Choroid plexus epithelial cell (primary cell): ENCODE results near the gene DOLK.
A peak's percentile ranks its signal among the peaks of the same experiment; 100 is the strongest.

Source experiments
- DNase-seq: peaks from one replicate; pipeline ENCODE4 v3.0.0-alpha.2; 2010; ENCODE audit warnings: low read depth
- H3K4me3 ChIP-seq: 2 replicates; pipeline ENCODE4 v1.5.1; 2011; ENCODE audit warnings: low read depth, mild to moderate bottlenecking, control low read depth, low read length, moderate library complexity
- TF ChIP-seq, protein P1 (sequence below): conservative IDR thresholded peaks from 2 replicates; pipeline ENCODE4 v1.5.1; 2011; ENCODE audit warnings: low read depth, mild to moderate bottlenecking, control low read depth, inconsistent platforms, low read length, moderate library complexity

The DOLK gene

DNA sequence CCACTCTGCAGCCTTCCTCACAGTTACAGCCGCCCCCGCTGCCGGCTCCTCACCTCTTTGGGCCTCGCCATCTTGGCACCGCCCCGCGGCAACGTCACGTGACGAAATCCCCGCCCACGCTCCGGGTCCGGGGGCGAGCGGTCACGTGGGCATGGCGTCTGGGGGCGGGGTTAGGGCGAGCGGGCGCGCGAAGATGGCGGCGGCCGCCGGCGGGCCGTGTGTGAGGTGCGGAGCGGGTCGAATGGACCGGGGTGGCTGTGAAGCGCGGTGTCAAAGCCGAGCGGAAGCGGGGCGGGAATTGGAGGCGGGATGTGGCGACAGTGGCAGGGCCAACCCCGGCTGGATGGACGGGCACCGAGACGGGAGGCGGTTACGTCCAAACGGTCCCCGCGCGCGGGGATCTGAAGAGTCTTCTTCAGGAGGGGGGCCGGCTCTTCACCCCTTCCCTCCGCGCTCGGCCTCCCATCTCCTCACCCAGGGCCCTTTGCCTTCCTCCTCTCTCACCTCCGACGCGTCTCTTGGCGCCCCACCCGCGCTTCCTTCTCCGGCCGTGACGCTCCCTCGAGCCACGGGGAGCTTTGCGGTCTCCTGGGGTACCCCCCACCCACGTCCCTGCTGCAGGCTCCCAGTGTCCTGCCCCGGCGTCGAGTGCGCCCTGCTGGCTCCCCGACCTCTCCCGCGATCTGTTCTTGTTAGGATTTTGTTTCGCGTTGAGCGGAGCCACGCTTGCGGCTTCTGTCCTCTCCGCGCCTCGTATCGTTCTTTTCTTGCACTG, at the start of gene DOLK, which contains the start of gene NUP188:
DOLK (minus strand) TSS at position 77 of the 775 bp plus-strand sequence. CDS start 300 bp downstream, outside the sequence.
NUP188 (plus strand) TSS at position 173 of the 775 bp plus-strand sequence; CDS start at position 194, 21 bp downstream.
- peak; percentile 91 for DNase-seq
- TF ChIP-seq, protein P1, sequence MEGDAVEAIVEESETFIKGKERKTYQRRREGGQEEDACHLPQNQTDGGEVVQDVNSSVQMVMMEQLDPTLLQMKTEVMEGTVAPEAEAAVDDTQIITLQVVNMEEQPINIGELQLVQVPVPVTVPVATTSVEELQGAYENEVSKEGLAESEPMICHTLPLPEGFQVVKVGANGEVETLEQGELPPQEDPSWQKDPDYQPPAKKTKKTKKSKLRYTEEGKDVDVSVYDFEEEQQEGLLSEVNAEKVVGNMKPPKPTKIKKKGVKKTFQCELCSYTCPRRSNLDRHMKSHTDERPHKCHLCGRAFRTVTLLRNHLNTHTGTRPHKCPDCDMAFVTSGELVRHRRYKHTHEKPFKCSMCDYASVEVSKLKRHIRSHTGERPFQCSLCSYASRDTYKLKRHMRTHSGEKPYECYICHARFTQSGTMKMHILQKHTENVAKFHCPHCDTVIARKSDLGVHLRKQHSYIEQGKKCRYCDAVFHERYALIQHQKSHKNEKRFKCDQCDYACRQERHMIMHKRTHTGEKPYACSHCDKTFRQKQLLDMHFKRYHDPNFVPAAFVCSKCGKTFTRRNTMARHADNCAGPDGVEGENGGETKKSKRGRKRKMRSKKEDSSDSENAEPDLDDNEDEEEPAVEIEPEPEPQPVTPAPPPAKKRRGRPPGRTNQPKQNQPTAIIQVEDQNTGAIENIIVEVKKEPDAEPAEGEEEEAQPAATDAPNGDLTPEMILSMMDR, result no peak
- H3K4me3 ChIP-seq, result peak within 1 kb of the TSS; percentile 94

DNA sequence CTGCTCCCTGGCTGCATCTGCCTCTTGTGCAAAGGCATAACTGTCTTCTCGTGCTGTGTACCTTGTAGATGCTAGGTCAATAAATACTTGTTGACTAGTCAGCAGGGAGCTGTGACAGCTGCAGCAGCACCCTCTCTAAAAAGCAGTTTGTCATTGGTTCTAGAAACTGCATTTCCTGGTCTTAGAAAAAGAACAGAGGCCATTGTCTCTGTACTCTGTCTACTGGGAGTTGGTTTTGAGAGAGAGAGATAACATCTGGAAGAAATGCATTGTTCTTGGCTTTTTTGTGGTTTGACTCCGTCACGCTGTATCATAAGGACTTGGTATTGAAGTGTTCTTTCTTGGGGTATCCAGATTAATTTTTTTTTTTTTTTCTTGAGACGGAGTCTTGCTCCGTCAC, 48.4 kb upstream of the DOLK start:
- DNase-seq, result no peak
- TF ChIP-seq, protein P1, result no peak
- H3K4me3 ChIP-seq, result no peak overlapping the region

DNA sequence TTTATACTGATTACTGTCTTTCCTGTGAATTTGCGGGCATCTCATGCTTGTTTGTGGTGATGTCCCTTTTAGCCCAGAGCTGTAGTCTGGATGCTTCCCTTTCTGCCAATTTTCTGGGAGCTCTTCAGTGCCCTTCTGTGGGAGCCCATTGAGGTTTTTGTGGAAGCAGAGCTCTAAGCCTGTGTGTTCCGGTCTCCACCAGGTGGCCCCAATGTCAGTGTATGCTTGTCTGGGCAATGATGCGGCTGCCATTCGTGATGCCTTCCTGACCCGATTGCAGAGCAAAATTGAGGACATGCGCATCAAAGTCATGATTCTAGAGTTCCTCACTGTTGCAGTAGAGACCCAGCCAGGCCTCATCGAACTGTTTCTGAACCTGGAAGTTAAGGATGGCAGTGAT, 45.6 kb upstream of the DOLK start:
- TF ChIP-seq, protein P1, result peak; percentile 57
- no peak overlapping the region for H3K4me3 ChIP-seq
- peak; percentile 43 for DNase-seq

DNA sequence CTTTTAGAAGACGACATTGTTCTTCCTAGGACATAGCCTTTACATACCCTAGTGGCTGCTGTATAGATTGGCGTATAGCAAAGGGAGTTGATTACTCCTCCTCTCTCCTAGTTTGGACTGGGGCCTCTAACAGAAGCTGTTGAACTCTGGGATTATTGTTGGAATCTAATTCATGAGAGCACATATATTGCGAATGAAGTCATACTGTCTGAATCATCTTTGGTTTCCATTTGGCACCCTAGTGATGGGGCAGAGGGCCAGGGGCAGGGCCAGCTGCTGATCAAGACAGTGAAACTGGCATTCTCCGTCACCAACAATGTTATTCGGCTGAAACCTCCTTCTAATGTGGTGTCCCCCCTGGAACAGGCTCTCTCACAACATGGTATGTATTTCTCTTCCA, 40.4 kb upstream of the DOLK start:
- no peak overlapping the region for H3K4me3 ChIP-seq
- TF ChIP-seq, protein P1, result no peak
- peak; percentile 74 for DNase-seq

DNA sequence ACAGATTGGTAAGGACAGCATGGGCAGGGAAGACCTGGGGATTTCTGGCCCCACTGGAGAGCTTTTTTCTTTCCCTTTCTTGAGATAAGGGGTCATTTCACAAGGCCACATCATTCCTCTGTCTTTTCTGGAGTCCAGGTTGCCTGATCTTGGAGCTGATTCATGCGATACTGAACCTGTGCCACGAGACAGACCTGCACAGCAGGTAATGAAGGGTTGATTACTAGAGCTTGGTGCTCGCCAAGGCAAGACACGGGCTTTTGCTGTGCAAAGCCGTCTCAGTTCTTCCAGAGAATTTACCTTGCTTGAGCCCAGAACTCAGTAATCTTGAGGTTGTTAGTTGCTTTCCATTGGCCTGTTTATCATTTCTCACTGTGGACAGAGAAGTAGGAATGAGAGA, 39.3 kb upstream of the DOLK start:
- no peak overlapping the region for H3K4me3 ChIP-seq
- TF ChIP-seq, protein P1, result no peak
- DNase-seq, result no peak

DNA sequence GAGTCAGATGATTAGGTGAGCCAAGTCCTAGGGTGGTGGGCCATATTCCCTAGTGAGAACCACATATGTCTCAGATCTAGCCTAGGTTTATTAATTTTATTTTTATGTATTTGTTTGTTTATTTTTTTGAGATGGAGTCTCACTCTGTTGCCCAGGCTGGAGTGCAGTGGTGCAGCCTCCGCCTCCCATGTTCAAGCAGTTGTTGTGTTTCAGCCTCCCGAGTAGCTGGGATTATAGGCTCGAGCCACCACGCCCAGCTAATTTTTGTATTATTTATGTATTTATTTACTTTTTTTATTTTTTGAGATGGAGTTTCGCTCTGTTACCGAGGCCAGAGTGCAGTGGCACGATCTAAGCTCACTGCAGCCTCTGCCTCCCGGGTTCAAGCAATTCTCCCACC, 36.1 kb upstream of the DOLK start:
- TF ChIP-seq, protein P1, result no peak
- H3K4me3 ChIP-seq, result no peak overlapping the region
- no peak for DNase-seq

DNA sequence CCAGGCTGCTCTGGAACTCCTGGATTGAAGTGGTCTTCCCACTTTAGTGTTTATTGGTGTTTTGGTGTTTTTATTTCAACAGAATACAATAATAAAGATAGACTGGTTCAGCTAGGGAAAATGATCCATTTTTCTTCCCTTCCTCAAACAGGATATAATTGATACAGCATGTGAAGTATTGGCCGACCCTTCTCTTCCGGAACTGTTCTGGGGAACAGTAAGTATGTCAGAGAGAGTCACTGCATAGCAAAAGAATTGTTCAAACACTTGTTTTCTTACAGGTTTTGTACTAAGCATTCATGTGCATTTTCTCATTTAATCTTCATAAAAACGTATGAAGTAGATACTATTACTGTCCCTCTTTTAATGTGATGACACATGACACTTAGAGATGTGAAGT, 31.7 kb upstream of the DOLK start:
- H3K4me3 ChIP-seq, result no peak overlapping the region
- DNase-seq, result no peak
- TF ChIP-seq, protein P1, result no peak
